ENCODE results near the gene HTR3B.
"Not testable (repeated sequence)": the region's sequence is repeated elsewhere in the genome, so short reads cannot be mapped to it uniquely, and the experiment has no call there.

Gene HTR3B

GRCh38 chr11:113885897-113886296, 18.7 kb upstream of the HTR3B start:
- DNase-seq = no peak

GRCh38 chr11:113888848-113889247, 15.7 kb upstream of the HTR3B start:
- DNase-seq = no peak

- DNase-seq = no peak
These were observed 10.1 kb upstream of the HTR3B start for GRCh38 chr11:113894421-113894996.

DNA sequence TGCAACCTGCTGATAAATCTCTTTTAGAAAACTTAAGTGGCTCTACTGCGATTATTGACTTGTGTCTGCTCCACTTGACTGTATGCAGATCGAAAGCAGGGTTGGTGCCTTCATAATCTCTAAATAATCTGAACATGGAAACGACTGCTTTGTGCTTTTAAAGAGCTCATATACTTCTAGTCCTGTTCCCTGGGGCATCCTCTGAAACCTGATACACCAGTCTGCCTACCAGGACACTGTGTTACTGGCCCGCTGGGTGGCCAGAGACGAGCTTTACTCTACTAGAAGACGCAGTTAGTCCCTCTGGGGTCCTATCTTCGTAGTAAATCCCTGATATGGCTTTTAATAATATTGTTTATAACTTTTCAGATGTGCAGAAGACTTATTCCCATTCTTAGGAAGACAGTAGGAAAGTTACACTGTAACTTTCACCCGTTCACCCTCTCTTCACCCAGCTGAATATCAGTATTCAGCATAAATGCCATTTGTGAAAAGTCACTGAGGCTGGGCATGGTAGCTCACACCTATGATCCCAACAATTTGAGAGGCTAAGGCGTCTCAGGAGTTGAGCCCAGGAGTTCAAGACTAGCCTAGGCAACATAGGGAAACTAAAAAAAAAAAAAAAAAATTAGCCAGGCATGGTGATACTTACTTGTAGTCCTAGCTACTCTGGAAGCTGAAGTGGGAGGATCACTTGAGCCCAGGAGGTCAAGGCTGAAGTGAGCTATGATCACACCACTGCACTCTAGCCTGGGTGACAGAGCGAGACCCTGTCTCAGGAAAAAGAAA, 9.0 kb upstream of the HTR3B start:
- DNase-seq = no peak

DNA sequence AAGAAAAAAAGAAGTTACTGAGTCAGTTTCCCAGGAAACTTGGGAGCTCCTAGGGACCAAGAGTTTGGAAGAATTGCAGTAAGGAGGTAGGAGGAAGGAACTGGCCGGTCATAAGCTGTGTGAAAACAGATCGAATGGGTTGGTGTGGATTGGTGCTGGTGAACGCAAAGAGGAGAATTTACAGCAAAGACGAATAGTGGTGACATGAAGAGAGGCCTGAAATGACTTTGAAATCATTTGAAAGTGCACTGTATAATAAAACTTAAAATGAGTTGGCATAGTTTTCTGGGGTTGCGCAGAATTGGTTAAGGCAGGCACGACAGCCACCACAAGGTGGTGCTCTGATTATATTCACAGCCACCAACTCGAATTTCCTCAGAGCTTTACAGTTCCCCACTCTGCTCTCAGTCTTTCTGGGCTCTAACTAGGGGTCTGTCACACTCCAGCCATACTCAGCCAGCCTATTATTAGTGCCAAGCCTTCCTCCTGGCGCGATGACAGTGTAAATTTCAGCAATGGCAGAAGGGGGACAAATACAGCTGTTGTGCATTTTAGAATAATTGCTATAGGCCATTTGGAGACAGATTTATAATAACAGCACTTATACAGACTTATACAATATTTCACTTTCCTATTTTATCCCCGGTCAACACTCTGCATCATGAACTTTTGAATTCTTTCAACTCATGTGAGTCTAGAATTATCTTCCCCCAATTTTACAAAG, 8.3 kb upstream of the HTR3B start:
- peak; percentile 15 to 46 for DNase-seq

GRCh38 chr11:113901141-113901540, 3.5 kb upstream of the HTR3B start:
- DNase-seq = no peak

DNA sequence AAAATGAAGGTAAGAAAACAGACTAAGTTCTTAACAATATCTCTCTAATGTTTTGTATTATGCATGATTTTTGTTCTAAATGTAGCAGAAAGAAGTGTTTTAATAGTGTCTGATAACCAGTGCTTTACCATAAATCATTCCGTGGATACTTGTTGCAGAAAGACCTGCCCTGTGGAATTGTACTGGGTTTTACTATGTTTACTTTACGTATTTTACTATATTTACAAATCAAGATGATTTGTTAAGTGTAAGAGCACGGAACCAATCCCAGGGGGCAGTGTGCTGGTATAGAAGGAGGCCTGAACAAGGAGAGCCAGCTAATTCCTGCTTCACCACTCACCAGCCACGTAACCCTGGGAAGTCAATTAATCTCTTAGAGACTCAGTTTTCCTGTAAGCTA, 1.4 kb downstream of the HTR3B start:
- DNase-seq = no peak

DNA sequence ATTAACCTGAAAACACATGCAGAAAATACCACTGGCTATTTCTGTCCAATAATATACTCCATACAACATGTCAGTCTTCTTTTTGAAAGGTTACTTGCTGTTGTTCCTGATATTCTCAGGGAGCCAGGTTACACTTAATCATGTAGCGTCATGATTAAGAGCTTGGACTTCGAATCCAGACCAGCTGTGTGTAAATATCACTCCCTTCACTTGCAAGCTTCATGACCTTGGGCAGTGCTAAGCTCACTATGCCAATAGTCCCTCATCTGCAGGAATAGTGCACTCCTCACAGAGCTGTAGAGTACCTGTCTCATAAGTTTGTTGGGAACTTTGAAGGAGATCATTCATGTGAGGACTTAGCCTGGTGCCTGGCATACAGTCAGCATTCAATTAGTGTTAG, 1.9 kb downstream of the HTR3B start:
- no peak for DNase-seq

DNA sequence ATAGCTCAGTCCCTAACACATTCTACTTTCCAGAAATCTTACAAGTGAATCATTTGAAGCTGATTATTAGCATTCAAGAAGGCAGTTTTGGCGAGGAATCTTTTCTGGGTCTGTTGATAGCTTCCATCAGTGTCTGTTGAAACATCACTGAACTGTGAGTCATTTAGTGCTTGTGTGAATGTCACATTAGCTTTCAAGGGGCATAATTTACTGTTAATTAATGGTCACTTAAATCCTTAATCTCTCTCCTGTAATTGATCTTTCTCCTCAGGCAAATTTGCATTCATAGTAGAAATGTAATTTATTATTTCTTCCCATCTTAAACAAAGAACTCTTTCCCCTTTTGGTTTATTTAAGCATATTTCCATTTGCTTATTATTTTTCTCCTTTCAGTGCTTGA, 2.6 kb downstream of the HTR3B start:
- no peak for DNase-seq

DNA sequence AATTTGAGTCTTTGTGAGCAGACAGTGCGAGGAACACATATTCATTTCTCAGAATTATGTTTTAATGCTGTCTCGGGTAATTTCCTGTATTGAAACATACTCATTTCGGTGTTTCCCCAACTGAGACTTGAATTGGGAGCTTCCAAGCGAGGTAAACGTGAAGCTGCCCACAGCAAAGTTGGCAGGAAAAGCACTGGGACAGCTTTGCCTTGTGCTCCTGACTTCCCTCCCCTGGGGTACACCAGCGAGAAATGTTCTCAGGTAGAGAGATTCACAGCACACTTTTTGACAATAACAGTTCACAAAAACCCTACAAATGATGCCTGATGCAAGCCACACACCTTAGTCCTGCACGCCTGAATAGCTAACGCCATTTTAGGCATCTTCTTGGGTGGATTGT, 3.1 kb downstream of the HTR3B start:
- no peak for DNase-seq

- no peak for DNase-seq
These were observed 3.5 kb downstream of the HTR3B start for GRCh38 chr11:113908098-113908497.

- DNase-seq = not testable (repeated sequence)
These were observed 6.9 kb downstream of the HTR3B start for GRCh38 chr11:113911491-113911890.

- DNase-seq = no peak
These were observed 19.0 kb downstream of the HTR3B start for GRCh38 chr11:113923572-113923971.

DNA sequence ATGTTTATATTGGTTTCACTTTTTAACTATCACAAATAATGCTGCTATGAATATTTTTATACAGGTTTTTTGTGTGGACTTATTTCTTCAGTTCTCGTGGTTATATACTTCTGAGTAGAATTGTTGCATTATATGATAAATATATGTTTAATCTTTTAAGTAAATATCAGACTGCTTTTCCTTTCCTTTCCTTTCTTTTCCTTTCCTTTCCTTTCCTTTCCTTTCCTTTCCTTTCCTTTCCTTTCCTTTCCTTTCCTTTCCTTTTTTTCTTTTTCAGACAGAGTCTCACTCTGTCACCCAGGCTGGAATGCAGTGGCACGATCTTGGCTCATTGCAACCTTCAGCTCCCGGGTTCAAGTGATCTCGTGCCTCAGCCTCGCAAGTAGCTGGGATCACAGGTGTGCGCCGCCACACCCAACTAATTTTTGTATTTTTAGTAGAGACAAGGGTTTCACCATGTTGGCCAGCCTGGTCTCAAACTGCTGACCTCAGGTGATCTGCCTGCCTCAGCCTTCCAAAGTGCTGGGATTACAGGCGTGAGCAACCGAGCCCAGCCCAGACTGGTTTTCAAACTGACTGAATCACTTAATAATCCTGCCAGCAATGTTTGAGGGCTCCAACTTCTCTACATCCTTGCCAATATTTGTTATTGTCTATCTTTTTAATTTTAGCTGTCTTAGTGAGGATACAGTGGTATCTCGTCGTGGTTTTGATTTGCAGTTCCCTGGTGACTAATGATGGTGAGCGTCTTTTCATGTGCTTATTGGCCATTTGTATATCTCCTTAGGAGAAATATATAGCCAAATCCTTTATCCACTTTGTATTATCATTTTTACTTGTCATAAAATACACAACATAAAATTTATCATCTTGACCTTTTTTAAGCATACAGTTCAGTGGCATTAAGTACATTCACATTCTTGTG, 21.9 kb downstream of the HTR3B start:
- DNase-seq = no peak

DNA sequence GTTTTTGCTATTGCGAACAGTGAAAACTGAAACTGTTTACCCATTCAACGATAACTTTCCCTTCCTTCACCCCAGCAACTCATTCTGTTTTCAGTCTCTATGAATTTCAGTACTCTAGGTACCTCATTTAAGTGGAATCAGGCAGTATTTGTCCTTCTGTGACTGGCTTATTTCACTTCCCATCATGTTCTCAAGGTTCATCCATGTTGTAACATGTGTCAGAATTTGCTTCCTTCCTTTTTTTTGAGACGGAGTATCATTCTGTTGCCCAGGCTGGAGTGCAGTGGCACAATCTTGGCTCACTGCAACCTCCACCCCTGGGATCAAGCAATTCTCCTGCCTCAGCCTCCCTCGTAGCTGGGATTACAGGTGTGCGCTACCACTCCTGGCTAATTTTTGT, 23.7 kb downstream of the HTR3B start:
- no peak for DNase-seq

DNA sequence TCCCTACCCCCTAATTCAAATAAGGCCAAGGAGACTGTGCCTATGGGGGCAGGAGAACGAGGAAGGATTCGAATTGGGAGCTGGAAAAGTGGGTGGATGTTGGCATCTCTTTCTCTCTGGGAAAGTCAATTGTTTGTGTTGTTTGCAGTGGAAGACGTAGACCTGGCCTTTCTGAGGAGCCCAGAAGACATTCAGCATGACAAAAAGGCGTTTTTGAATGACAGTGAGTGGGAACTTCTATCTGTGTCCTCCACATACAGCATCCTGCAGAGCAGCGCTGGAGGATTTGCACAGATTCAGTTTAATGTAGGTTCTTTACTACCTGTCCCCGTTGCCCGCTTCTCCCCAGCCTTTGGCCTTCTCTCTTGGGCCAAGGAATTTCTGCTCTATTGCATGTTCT, 28.2 kb downstream of the HTR3B start:
- DNase-seq = no peak

- not testable (repeated sequence) for DNase-seq
These were observed 29.6 kb downstream of the HTR3B start for GRCh38 chr11:113934193-113934592.

- no peak for DNase-seq
These were observed 30.2 kb downstream of the HTR3B start for GRCh38 chr11:113934761-113935160.

DNA sequence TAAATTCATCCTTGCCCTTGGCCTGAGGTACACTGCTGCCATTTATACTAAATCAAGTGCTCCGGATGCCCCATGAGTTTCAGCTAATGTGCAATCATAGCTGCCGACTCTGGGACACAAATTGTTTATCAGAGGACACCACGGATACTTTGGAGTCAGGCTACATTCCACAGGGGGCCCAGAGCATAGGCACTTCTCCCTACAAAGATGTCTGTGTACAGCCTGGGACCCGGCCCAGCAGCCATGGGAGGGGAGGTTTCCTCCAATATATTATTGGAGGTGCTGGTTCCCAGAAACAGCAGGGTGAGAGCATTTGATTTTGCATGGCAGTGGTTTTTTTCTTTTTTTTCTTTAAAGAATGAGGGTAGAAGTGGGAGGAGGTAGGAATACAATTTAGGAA, 31.3 kb downstream of the HTR3B start:
- DNase-seq = no peak

DNA sequence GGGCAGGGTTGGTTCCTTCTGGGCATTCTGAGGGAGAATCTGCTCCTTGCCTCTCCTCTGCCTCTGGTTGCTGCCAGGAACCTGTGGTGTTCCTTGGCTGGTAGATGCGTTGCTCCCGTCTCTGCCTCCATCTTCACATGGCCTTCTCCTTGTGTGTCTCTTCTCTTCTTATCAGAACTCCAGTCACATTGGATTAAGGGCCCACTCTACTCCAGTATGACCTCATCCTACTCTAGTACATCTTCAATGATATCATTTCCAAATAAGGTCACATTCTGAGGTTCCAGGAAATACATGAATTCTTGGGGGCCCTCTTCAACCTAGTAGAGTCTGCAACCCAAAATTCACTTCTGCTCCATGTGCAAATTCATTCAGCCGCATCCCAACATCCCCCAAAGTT, 33.3 kb downstream of the HTR3B start:
- DNase-seq = no peak

DNA sequence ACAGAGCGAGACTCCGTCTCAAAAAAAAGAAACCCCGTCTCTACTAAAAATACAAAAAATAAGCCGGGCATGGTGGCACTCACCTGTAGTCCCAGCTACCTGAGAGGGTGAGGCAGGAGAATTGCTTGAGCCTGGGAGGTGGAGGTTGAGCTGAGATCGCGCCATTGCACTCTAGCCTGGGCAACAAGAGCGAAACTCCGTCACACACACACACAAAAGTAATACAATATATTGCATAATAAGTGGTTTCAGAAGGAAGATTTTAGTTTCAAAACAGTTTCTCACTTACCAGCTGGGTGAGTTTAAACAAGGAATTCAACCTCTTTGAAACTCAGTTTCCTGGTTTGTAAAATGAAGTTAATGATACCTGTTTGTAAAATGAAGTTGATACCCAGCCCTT, 37.7 kb downstream of the HTR3B start:
- DNase-seq = no peak

DNA sequence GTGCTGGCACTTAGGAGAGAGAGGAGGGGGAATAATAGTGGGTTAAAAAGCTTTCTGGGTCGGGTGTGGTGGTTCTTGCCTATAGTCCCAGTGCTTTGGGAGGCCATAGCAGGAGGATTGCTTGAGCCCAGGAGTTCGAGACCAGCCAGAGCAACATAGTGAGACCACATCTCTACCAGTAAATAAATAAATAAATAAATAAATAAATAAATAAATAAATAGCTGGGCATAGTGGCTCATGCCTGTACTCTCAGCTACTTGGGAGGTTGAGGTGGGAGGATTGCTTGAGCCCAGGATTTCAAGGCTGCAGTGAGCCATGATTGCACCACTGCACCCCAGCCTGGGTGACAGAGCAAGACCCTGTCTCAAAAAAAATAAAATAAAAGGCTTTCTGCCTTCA, 41.6 kb downstream of the HTR3B start:
- DNase-seq = not testable (repeated sequence)

GRCh38 chr11:113947994-113948393, 43.4 kb downstream of the HTR3B start:
- peak in 1 of 2 donors; percentile 4 for DNase-seq
